ENCODE data around the gene NHSL2. TPM values are rescaled to one million over a fixed set of nuclear protein-coding genes. Genes with fewer than 3 reads are reported as not detected.

The NHSL2 gene
- total and polyA plus RNA-seq, 8 donors = 7.0 to 15.3 (median 9.5) TPM

GRCh38 chrX:72100824-72101351 lies 190.2 kb downstream of the NHSL2 start:
- ATAC-seq (peak; percentile 69), DNase-seq (peak in 2 of 4 donors; percentile 61 to 75)
- Histone ChIP-seq H3K9me3 (no peaks in the 10 kb centered on the region), H3K27ac (peak overlapping the region; percentile 19 to 81), H3K4me1 (peaks cover 0 to 41% of the 10 kb centered on the region in 2 donors), H3K36me3 (no peaks in the 10 kb centered on the region), H3K4me3 (peak overlapping the region in 1 of 2 donors; percentile 28), H3K27me3 (peaks cover 0 to 7% of the 10 kb centered on the region in 2 donors)
- TF ChIP-seq CTCF (IDR thresholded peaks at IDR 0.05) = no peak
- intact Hi-C loops (cut with DNase I) = no loop called here

GRCh38 chrX:72101597-72102037 lies 191.0 kb downstream of the NHSL2 start:
- DNase-seq = no peak
- peak overlapping the region in 1 of 2 donors; percentile 28 for H3K4me3 ChIP-seq
- H3K4me1 ChIP-seq = peaks cover 0 to 41% of the 10 kb centered on the region in 2 donors
- intact Hi-C loops (cut with DNase I) = no loop called here
- peak; percentile 14 for ATAC-seq
- no peak for TF ChIP-seq CTCF (IDR thresholded peaks at IDR 0.05)
- peaks cover 0 to 7% of the 10 kb centered on the region in 2 donors for H3K27me3 ChIP-seq
- H3K27ac ChIP-seq = peak overlapping the region; percentile 19 to 80
- H3K36me3 ChIP-seq = no peaks in the 10 kb centered on the region
- H3K9me3 ChIP-seq = no peaks in the 10 kb centered on the region

GRCh38 chrX:72102126-72102525 lies 191.5 kb downstream of the NHSL2 start:
- peaks cover 0 to 44% of the 10 kb centered on the region in 2 donors for H3K4me1 ChIP-seq
- H3K9me3 ChIP-seq = no peaks in the 10 kb centered on the region
- no peak for DNase-seq
- no peak for ATAC-seq
- peak overlapping the region in 1 of 2 donors; percentile 28 for H3K4me3 ChIP-seq
- H3K27me3 ChIP-seq = peaks cover 0 to 7% of the 10 kb centered on the region in 2 donors
- no peaks in the 10 kb centered on the region for H3K36me3 ChIP-seq
- peak overlapping the region in 1 of 2 donors; percentile 80 for H3K27ac ChIP-seq
- no peak for TF ChIP-seq CTCF (IDR thresholded peaks at IDR 0.05)
- intact Hi-C loops (cut with DNase I) = no loop called here

GRCh38 chrX:72102760-72103159 lies 192.1 kb downstream of the NHSL2 start:
- H3K9me3 ChIP-seq = no peaks in the 10 kb centered on the region
- no peak overlapping the region for H3K4me3 ChIP-seq
- no peak for TF ChIP-seq CTCF (IDR thresholded peaks at IDR 0.05)
- no peaks in the 10 kb centered on the region for H3K36me3 ChIP-seq
- ATAC-seq = peak; percentile 27
- no peak overlapping the region for H3K27ac ChIP-seq
- H3K4me1 ChIP-seq = peaks cover 0 to 46% of the 10 kb centered on the region in 2 donors
- H3K27me3 ChIP-seq = peaks cover 0 to 7% of the 10 kb centered on the region in 2 donors
- DNase-seq = no peak
- intact Hi-C loops (cut with DNase I) = no loop called here

- Histone ChIP-seq H3K27me3 (peaks cover 0 to 4% of the 10 kb centered on the region in 2 donors), H3K4me3 (no peak overlapping the region), H3K27ac (peak overlapping the region in 1 of 2 donors; percentile 39), H3K4me1 (peaks cover 0 to 38% of the 10 kb centered on the region in 2 donors), H3K9me3 (no peaks in the 10 kb centered on the region), H3K36me3 (no peaks in the 10 kb centered on the region)
- ATAC-seq (no peak), DNase-seq (no peak)
- no peak for TF ChIP-seq CTCF (IDR thresholded peaks at IDR 0.05)
- intact Hi-C loops (cut with DNase I) = no loop called here
Observed at GRCh38 chrX:72105436-72105835, 194.8 kb downstream of the NHSL2 start.

Data from left lung (tissue), 10 donors.